Embryonic facial prominence (tissue), 1 donor: ENCODE measurements around the gene CMKLR1.

Source experiments
- DNase-seq: peaks from one replicate; pipeline ENCODE4 v3.0.0-alpha.2; 2016; ENCODE audit errors: extremely low spot score

CMKLR1 gene

DNA sequence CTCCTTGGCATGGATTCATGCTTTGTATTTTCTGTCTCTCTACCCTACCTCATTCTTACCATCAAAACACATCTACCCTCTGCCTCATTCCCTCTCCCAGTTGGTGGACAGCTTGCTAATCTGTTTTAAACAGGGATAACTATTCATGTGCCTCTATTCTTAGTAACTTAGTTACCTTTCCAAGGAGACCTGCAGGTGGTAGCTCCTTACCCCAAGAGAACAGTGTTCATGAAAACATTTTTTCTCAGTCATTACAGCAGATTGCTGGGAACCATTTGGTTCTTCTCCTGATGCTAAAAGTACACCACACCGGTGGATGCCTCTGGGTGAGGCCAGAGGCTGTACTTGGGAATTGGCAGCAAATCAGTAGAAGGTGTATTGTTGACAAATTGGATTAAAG, 73.0 kb downstream of the CMKLR1 start:
- DNase-seq, result no peak

DNA sequence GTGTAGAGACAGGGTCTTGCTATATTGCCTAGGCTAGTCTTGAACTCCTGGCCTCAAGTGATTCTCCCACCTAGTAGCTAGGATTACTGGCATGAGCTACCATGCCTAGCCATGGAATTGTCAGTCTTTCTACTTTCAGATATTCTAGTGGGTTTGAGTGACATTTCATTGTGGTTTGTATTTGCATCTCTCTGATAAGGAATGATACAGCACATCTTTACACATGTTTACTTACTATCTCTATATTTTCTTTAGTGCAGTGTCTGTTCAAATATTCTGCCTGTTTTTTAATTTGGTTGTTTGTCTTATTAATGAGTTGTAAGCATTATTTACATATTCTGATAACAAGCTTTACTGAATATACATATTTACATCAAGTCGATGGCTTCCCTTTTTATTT, 73.6 kb downstream of the CMKLR1 start:
- no peak for DNase-seq

DNA sequence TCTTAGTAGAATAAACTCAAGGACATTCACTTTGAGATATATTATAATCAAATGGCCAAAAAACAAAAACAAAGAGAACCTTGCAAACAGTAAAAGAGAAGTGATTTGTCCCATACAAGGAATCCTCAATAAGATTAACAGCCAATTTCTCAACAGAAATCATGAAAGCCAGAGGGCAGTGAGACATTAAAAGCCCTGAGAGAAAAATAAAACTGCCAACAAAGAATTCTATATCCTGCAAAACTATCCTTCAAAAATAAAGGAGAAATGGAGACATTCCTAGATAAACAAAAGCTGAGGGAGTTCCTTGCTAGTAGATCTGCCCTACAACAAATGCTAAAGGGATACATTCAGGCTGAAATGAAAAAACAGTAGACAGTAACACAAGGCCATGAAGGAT, 78.1 kb downstream of the CMKLR1 start:
- DNase-seq, result no peak

DNA sequence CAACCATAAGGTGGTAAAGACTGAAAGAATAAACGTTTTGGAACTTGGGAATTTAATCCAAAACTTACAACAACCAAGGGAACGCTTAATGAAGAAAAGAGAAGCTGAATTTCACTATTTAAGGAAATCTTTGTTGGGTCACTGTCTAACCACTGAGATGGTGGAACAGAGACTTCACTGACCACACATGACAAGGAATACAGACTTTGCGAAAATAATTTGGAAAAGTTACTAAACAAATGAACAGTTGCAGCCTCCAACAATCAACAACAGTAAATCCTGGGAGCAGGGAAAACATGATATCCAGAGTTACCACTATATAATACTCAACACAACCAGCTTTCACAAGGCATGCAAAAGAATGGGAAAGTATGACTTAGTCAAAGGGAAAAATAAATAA, 79.1 kb downstream of the CMKLR1 start:
- no peak for DNase-seq

DNA sequence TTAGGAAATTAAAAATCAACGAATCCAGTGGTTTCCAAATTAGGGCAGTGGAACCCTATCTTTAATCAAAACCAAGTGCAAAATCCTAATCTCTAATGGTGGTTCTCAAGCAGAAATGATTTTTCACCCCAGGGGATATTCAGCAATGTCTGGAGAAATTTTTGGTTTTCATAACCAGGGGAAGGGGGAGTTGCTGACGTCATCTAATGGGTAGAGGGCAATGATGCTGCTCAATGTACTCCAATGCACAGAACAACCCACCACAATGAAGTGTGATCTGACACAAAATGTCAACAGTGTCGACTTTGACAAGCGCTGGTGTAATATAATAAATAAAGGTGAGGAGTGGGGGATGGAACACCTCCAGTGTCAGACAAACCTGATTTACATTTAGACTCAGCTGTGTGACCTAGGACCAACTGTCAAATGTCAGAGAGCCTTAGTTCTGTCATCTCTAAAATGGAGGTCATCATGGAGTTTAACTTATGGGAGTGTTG, 81.5 kb downstream of the CMKLR1 start:
- DNase-seq, result peak; percentile 24

DNA sequence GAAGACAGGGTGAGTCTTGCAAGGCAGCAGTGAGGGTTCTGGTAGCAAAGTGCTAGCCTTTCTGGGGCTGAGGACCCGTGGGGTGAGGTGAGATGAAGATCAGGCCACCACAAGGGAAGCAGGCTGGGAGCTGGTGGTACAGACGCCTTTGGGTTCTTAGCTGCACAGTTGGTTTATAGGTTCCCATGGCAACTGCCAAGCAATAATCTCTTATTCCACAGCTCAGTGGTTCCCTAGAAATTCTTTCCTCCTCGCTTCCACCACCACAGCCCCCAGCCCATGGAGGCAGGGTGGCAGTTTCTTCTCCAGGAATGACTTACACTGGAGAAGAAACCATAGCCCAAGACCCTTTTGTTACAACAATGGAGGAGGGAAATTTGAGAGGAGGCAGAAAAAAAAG, 82.1 kb downstream of the CMKLR1 start:
- peak; percentile 7 for DNase-seq

DNA sequence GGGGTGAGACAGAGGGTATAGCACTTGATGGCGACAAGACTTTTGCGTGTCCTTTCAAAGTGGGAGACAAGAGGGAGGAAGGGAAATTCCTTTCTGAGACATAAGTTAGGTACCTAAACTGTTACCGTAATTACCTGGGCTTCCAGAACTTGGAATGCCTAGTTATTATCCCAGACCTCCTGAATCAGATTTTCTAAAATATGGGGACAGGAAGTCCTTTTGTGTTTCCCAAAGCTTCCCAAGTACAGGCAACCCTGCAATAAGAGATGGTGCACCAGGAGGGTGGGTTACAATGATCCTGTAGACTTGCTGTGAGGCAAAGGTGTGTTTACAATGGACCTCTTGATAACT, 83.9 kb downstream of the CMKLR1 start:
- no peak for DNase-seq

DNA sequence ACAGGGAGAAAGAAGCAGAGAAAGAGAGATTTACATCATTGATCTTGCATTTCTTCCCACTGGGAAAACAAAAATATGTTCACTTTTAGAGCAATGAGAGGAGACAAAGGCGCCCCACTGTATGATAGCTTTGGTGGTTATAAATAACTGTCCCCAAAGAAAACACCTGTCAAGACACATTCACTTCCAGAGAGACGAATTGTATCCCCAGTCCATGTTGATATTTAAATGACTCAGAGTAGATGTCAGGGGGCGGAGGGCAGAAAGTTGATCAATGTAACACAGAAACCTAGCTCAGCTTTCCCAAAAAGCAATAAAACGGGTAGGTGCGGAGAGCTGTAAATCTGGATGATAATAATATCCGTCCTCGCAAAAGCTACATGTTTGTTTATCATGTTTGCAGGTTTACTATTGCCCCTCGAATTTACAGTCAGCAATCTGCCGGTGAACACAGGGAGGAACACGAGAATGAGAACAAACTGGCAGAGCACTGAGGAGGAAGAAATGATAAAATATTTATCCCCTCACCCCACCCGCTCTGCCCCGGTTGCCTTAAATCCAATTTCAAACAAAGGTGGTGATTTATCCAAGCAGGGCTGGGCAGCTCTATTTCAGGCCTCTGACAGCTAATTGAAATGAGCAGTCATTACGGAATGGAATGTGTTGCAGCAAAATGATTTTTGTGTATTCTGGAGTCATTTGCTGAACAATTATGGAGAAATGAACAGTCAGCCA, 84.4 kb downstream of the CMKLR1 start:
- DNase-seq, result no peak

DNA sequence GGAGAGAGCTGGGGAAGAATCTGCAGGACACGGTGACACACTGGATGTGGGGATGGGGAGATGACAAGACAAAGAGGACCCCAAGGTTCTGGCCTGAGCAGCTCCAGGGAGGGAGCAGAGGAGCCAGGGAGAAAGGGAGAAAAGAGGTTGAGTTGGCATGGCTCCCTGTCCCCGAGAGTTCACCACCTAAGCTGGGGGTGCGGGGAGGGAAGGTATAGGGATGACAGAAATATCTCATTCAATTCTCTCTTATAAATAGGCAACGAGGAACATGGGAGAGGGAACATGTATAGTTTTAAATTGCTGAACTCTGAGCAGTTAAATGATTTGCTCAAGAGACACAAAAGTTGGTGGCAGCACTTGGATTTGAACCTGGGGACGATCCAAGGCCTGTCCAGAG, 85.1 kb downstream of the CMKLR1 start:
- no peak for DNase-seq

DNA sequence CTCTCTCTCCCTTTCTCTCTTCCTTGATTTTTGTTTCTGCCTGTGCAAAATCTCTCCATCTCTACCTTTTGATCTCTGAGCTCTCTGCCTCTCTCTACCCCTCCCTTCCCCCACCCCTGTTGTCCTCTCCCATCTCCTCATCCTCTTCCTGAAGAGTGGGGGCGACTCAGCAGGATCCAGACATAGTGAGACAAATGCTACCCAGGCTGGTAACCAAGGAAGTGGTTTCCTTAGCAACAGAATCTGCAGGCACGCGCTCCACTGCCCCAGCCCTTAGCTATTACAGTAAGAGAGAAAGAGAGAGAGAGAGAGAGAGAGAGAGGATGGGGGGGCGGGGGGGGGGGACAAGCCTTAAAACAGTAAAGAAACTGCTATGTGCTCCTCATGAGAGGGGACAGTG, 85.6 kb downstream of the CMKLR1 start:
- peak; percentile 31 for DNase-seq

DNA sequence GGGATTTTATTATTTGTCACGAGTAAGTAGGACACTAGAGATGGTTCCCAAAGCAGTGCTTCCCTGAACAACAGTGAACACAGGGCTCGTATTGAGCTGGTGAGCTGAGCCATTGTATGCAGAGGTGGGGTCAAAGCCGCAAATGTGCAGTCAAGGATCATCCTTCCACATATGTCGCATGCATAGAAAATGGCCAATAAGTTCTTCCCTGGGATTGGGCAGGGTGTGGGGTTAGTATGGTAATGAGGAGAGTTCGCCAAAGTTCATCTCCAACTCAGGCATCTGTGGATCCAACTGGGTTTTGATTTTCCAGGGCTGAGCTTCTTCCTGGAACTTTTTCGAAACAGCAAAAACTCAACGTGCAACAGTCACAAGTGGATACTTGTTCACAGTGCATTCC, 86.6 kb downstream of the CMKLR1 start:
- no peak for DNase-seq

DNA sequence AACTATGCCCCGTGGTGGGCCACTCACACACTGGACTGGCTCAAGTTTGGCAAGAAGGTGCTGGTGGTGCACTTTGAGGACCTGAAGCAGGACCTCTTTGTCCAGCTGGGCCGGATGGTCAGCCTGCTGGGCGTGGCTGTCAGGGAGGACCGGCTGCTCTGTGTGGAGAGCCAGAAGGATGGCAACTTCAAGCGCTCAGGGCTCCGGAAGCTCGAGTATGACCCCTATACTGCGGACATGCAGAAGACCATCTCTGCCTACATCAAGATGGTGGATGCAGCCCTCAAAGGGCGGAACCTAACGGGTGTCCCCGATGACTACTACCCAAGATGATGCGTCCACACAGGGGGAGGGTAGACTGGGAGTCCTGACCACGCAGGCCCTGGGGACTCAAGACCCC, 91.1 kb downstream of the CMKLR1 start:
- DNase-seq, result no peak

DNA sequence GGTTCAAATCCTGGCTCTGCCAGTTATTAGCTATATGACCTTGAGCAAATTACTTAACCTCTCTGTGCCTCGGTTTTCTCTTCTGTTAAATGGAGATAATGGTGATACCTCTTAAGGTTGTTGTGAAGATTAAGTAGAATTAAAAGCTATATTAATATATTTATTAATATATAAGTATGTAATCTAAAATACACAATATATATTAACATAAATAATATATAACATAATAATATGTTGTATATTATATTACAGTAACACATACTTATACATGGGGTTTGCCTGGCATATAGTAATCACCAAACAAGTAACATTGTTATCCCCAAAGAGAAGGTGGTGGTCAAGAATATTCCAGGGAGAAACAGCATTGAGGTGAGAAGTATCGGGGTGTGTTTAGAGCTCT, 92.0 kb downstream of the CMKLR1 start:
- DNase-seq, result no peak

DNA sequence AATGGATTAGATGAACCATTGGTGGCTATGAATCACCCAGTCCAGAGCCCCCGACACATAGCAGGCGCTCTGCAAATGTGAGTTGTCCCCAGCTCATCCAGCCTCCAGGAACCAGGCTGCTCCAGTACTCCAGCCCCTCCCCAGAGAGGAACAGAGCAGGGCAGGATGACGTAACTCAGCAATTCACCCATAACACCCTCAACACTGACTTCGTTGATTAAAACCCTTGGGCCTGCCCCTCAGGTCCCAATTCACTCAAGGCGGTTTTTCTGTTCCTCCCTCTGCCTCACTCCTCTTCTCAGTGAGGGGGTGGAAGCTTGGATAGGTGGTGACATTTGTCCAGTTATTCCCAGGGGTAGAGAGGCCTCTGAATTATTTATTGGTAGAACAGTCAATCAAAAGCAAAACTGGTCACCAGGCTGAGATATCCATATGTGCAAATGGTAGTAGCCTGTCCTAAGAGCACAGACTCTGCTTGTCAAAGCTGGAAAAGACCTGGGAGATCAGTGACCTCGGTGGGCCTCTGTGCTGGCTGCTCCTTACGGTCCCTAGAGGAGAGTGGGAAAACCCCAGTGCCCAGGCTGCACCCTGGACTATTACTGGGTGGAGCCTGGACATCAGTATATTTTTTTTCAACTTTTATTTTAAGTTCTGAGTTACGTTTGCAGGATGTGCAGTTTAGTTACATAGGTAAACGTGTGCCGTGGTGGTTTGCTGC, 97.0 kb downstream of the CMKLR1 start:
- no peak for DNase-seq

DNA sequence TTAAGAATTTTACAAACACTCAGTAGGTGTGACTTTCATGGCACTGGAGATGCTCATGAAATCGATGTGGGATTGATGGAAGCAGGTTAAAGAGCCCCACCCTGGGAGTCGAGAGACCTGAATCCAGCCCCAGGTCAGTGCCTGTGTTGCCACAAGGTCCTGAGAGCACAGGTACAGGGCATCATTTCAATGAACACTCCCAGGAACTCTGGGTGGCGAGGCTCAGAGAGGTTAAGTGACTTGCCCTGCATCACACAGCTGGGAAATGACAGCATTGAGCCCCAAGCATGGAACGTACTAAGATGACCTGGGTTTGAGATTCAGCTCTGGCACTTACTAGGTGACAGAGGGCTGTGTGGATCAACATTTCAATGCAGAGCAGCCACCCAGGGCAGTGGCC, 98.2 kb downstream of the CMKLR1 start:
- DNase-seq, result no peak

DNA sequence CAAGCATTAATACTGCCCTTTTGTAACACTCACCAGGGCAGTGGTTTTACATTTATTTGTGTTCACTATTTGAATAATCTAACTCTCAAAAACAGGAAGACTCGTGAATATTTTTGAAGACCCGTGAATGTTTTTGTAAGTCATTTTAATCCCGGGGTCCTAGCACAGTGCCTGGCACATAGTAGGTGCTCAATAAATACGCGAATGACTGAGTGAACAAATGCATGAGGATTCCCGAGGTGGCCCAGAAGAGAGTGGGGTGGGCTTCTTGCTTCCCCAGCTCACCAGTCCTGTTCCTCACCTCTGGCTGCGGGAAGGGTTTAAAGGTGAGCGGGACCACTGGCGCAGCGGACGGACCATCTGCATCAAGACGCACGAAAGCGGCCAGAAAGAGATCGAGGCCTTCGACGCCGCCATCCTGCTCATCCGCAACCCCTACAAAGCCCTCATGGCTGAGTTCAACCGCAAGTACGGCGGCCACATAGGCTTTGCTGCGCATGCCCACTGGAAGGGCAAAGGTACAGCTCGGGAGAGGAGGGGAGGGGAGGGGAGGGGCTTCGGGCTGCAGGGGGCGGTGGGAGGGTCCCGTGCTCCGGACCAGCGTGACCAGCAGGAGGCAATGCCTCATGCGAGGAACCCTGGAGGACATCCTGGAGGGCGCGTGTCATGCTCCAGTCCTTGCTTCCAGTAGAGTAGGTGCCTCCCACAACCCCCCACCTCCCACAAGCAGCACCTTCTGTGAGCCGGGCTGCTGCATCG, 98.9 kb downstream of the CMKLR1 start:
- DNase-seq, result no peak

DNA sequence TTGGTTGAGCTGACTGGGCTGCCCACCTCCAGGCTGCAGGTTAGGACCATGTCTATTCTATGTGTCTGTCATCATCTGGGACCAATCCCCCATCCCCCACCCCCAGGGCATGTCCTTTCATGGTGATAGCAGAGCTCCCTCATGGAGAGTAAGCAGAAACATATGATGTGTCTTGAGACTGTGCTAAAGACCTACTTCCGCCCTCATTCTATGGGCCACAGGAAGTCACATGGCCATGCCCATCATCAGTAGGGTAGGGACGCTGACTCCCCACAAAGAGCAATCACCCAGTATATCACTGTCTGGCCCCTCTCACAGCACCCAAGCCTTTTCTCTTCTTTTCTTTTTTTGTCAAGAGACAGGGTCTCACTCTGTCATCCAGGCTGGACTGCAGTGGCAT, 99.7 kb downstream of the CMKLR1 start:
- DNase-seq, result no peak

DNA sequence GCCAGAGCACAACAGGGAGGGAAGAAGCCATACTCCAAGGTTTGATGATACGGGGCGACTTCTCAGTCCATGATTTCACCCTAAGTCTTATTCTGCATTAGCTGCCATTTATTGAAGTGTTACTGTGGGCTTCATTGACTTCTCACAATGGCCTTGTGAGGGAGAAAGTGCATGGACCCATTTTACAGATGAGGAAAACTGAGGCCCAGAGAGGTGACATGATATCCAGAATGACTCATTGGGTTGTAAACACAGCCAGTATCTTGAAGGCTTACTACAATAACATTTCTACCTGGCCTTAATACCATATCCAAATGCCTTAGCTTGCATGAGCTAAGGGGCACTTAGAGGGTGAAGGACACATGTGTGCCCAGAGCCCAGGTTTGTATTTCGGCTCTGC, 100.6 kb downstream of the CMKLR1 start:
- DNase-seq, result no peak
